ENCODE measurements around the gene ATF7. TPM values are rescaled to one million over a fixed set of nuclear protein-coding genes. Genes with fewer than 3 reads are reported as not detected.

Gene ATF7
- polyA plus RNA-seq, 1 donor = 32.4 TPM

DNA sequence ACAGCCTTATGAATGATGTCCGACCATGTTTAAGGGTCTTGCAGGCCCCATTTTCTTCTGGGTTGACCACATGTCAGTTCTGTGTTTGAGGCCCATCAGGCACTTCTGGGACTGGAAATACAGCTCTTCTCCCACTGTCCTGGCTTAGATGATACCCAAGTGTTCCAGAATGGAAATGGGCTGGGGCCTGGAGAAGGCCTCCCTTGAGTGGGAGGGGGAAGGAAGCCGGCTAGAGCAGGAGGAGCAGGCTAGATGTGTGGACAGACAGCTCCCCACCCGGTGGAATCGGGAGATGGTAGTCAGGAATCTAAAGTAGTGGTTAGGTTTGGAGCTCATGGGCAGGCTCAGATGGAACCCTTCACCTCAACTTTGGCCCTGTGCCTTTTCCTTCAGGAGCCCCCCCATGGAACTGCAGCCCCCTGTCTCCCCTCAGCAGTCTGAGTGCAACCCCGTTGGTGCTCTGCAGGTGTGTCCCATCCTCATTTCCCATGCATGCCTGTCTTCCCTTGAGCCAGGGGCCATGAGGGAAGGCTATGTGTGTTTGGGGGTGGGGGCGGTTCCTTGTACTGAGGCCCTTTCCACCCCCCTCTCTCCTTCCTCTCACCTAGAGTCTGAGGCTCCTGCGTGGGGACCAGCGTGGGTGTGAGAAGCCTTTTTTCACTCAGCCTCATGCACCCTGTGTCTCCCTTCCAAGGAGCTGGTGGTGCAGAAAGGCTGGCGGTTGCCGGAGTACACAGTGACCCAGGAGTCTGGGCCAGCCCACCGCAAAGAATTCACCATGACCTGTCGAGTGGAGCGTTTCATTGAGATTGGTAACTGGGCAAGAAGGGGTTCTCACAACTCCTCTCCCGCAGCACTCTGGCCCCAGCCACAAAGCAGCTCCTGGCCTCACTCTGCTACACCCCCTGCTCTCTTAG is 121.9 kb downstream of the ATF7 start:
- 100% methylated on average over 2 of the region's 14 CpGs for WGBS (ENCODE audit: insufficient coverage, low lambda C conversion rate)
- Histone ChIP-seq H3K4me1 (ENCODE audit: control insufficient read depth, insufficient read depth, low read length) (peaks cover 20% of the 10 kb centered on the region), H3K9me3 (ENCODE audit: control insufficient read depth, low read depth, low read length) (no peaks in the 10 kb centered on the region), H3K36me3 (ENCODE audit: control insufficient read depth, insufficient read depth, low read length) (peaks cover 42% of the 10 kb centered on the region), H3K27me3 (ENCODE audit: control insufficient read depth, insufficient read depth, low read length) (no peaks in the 10 kb centered on the region), H3K27ac (ENCODE audit: low read length) (no peak overlapping the region), H3K4me3 (ENCODE audit: low read length) (no peak overlapping the region)
- no peak for DNase-seq

DNA sequence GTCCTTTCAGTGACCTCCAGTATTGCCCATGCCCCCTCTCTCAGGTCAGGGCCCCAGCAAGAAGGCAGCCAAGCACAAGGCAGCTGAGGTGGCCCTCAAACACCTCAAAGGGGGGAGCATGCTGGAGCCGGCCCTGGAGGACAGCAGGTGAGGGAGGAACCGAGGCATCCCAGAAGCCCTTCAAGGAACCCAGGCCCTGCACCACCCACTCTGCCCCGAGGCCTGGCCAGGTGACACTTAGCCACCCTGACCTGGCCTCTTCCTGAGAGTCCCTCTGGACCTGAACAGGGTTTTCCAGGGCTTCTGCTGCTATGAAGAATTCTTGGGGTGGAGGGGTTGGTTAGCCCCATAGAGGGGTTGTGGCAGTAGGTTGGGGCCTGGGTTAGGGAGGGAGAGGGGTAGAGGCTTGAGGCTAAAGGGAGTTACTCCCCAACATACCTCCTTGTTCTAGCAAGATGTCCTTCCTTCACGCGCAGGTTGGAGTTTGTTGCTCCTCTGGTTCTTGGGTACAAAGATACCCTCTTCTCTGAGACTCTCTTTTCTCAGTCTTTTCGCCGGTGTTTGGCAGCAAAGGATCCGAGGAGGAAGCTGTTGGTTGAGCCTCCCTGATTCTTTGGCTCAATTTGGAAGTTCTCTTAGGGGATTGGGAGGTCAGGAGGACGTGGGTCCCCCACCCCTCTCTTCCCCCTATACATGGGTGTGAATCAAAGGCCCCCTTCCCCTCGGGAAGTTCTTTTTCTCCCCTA is 123.0 kb downstream of the ATF7 start:
- WGBS (ENCODE audit: insufficient coverage, low lambda C conversion rate) = no CpG with 5 or more reads among the region's 10 CpGs
- Histone ChIP-seq H3K4me3 (ENCODE audit: low read length) (no peak overlapping the region), H3K9me3 (ENCODE audit: control insufficient read depth, low read depth, low read length) (no peaks in the 10 kb centered on the region), H3K4me1 (ENCODE audit: control insufficient read depth, insufficient read depth, low read length) (peaks cover 27% of the 10 kb centered on the region), H3K27me3 (ENCODE audit: control insufficient read depth, insufficient read depth, low read length) (no peaks in the 10 kb centered on the region), H3K27ac (ENCODE audit: low read length) (no peak overlapping the region), H3K36me3 (ENCODE audit: control insufficient read depth, insufficient read depth, low read length) (peaks cover 42% of the 10 kb centered on the region)
- no peak for DNase-seq

DNA sequence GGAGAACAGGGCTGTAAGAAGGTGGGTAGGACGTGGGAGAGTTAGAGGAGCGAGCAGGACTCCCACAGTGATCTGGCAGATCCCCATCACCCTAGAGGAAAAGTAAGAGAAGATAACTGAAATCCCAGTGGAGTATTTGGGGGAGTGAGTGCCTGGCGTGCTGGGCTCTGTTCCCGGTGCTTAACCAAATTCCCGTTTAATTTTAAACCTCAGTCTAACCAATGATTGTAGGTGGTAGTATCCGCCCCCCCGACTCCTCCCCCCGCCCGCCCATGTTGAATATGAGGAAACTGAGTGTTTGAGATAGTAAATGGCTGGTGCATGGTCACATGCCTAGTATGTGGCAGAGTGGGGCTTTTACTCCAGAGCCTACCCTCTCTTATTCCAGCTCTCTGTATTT is 123.9 kb downstream of the ATF7 start:
- Histone ChIP-seq H3K27me3 (ENCODE audit: control insufficient read depth, insufficient read depth, low read length) (no peaks in the 10 kb centered on the region), H3K4me3 (ENCODE audit: low read length) (peak overlapping the region; percentile 67), H3K27ac (ENCODE audit: low read length) (no peak overlapping the region), H3K9me3 (ENCODE audit: control insufficient read depth, low read depth, low read length) (no peaks in the 10 kb centered on the region), H3K4me1 (ENCODE audit: control insufficient read depth, insufficient read depth, low read length) (peaks cover 27% of the 10 kb centered on the region), H3K36me3 (ENCODE audit: control insufficient read depth, insufficient read depth, low read length) (peaks cover 40% of the 10 kb centered on the region)
- WGBS (ENCODE audit: insufficient coverage, low lambda C conversion rate) = no CpG with 5 or more reads among the region's 9 CpGs
- DNase-seq = no peak

DNA sequence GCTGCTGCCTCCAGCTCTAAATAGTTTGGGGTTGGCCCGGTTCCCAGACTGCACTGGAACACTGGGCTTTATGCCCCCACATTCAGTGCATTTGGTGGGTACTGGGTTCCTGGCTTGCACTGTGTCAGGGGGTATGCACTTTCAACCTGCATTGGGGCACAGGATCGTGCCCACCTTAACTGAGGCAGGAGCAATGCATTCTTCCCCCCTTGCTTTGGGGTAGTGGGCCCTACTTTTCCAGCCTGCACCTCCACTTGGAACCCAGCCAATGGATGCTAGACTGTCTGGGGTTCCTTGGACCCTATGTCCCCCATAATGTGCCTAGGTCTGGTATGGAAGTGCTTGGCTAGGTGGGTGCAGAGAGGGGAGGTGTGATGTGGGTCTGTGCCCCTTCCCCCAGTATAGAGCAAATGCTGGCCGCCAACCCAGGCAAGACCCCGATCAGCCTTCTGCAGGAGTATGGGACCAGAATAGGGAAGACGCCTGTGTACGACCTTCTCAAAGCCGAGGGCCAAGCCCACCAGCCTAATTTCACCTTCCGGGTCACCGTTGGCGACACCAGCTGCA is 124.5 kb downstream of the ATF7 start:
- H3K4me1 ChIP-seq (ENCODE audit: control insufficient read depth, insufficient read depth, low read length) = peaks cover 31% of the 10 kb centered on the region
- peak overlapping the region; percentile 90 for H3K27ac ChIP-seq (ENCODE audit: low read length)
- H3K27me3 ChIP-seq (ENCODE audit: control insufficient read depth, insufficient read depth, low read length) = no peaks in the 10 kb centered on the region
- WGBS (ENCODE audit: insufficient coverage, low lambda C conversion rate) = no CpG with 5 or more reads among the region's 10 CpGs
- H3K9me3 ChIP-seq (ENCODE audit: control insufficient read depth, low read depth, low read length) = no peaks in the 10 kb centered on the region
- peak overlapping the region; percentile 67 for H3K4me3 ChIP-seq (ENCODE audit: low read length)
- no peak for DNase-seq
- peaks cover 35% of the 10 kb centered on the region for H3K36me3 ChIP-seq (ENCODE audit: control insufficient read depth, insufficient read depth, low read length)

DNA sequence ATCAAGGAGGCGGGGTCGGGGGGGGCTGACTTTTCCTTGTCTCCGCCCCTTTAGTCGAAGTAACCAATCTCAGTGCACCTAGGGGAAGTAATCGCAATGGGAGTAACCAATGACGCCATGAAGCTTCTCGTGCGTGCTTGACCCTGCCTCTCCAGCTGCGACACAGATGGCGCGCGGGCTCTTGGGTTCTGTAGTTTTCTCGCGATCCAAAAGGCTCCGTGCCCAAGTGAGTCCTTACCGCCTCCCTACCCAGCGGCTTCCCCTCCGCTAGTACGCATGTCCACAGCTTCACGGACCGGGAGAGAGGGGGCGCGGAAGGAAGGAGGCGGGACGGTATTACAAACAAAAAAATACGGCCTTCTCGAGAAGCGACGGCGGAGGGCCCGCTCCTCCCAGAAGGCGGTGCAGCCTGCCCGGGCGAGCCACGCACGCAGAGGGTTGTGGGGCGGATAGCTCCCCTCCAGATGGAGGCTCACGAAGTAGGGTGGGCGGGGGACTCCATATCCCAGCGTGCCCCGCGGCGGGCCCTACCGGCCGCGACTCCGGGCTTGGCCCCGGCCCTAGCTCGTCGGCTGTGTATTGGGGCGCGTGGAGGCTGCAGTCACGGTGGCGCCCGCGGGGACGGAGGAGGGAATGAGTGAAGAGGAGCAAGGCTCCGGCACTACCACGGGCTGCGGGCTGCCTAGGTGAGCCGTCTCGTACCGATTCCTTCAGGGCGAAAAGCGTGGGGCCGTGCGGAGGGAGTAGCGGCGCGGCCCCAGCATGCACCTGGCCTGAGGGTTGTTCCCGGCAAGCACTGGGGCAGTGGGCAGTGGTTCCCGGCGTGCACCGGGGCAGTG is 125.2 kb downstream of the ATF7 start, which contains the start of gene TARBP2:
TSS of gene TARBP2 (plus strand) at position 508 of the 839 bp plus-strand sequence. CDS start at position 634, 126 bp downstream.
- no CpG with 5 or more reads among the region's 74 CpGs for WGBS (ENCODE audit: insufficient coverage, low lambda C conversion rate)
- Histone ChIP-seq H3K4me1 (ENCODE audit: control insufficient read depth, insufficient read depth, low read length) (peaks cover 35% of the 10 kb centered on the region), H3K9me3 (ENCODE audit: control insufficient read depth, low read depth, low read length) (no peaks in the 10 kb centered on the region), H3K27me3 (ENCODE audit: control insufficient read depth, insufficient read depth, low read length) (no peaks in the 10 kb centered on the region), H3K36me3 (ENCODE audit: control insufficient read depth, insufficient read depth, low read length) (peaks cover 28% of the 10 kb centered on the region), H3K4me3 (ENCODE audit: low read length) (peak within 1 kb of the TSS; percentile 67), H3K27ac (ENCODE audit: low read length) (peak within 1 kb of the TSS; percentile 90)
- peak; percentile 99 to 100 for DNase-seq

DNA sequence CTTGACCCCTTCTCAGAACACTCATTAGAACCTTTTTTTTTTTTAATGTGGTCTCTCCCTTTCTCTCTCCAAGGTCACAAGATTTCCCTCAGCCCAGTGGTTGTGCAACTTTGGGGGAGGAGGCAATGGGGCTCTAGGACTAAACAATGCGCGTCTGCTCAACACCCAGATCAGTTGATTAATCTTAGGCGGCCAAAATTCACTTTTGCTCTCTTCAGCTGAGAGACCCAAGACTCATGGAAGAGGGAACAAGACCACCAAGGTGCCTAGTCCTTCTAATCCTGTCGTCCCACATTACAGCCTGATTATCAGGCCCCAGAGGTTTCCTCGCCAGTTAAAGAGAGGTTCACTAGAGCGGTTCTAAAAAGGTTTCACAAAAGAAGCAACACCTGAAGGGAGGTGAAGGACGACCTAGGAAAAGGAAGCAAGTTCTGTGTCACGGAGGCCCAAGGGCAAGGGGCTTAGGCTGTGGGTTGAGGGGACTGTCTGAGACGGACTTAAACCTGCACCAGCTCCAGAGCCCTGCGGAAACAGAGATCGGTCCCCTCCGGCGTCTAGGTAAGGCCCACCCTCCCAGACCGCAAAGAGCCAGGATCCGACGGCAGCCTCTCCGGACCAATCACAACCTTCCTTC is 125.9 kb downstream of the ATF7 start:
- Histone ChIP-seq H3K27me3 (ENCODE audit: control insufficient read depth, insufficient read depth, low read length) (no peaks in the 10 kb centered on the region), H3K4me1 (ENCODE audit: control insufficient read depth, insufficient read depth, low read length) (peaks cover 40% of the 10 kb centered on the region), H3K4me3 (ENCODE audit: low read length) (peak overlapping the region; percentile 67), H3K9me3 (ENCODE audit: control insufficient read depth, low read depth, low read length) (no peaks in the 10 kb centered on the region), H3K27ac (ENCODE audit: low read length) (peak overlapping the region; percentile 90), H3K36me3 (ENCODE audit: control insufficient read depth, insufficient read depth, low read length) (peaks cover 22% of the 10 kb centered on the region)
- peak; percentile 77 to 82 for DNase-seq
- no CpG with 5 or more reads among the region's 17 CpGs for WGBS (ENCODE audit: insufficient coverage, low lambda C conversion rate)

DNA sequence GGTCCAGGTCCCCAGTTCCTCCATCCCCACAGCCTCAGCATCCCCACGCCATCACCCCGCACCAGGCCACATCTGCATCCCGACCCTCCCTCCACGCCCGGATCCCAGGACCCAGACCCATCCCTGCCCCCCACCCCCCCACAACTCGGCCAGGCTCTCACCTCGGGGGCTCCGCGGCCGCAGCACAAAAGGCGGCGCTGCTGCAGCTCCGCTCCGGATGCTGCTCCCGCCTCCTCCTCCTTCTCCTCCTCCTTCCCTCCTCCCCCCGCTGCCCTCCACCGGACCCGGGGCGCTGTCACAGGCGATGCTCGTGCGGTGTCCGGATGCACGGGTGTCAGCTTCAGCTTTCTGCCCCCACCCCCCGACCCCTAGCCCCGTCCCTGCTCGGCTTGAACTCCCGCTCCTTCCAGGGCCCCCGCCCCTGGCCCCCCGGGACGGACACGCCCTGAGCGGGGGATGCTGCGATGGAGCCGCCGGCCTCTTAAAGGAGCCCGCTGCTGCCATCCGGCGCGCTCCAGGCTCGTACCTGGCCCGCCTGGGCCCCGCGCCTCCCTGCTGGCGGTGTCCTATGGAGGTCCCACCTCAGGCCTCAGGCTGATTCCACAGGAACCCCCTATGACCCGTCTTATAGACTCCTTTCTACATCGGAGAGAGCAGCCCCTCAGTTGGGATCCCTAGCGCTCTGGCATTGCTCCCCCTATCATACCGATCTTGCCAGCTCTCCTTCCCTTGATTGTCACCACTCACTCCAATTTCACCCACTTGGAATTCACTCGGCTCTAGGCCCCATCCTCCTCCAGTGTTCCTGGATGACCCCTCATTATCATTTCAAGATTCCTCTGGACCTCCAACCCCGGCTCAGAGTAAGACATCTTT is 126.7 kb downstream of the ATF7 start, which contains the start of gene MAP3K12:
TSS of gene MAP3K12 (minus strand) at position 193 of the 876 bp plus-strand sequence. CDS start 12,067 bp downstream, outside the sequence.
- Histone ChIP-seq H3K4me3 (ENCODE audit: low read length) (peak within 1 kb of the TSS; percentile 67), H3K4me1 (ENCODE audit: control insufficient read depth, insufficient read depth, low read length) (peaks cover 41% of the 10 kb centered on the region), H3K27me3 (ENCODE audit: control insufficient read depth, insufficient read depth, low read length) (no peaks in the 10 kb centered on the region), H3K9me3 (ENCODE audit: control insufficient read depth, low read depth, low read length) (no peaks in the 10 kb centered on the region), H3K27ac (ENCODE audit: low read length) (peak within 1 kb of the TSS; percentile 90), H3K36me3 (ENCODE audit: control insufficient read depth, insufficient read depth, low read length) (peaks cover 15% of the 10 kb centered on the region)
- DNase-seq = peak; percentile 50 to 62
- 6% methylated on average over 2 of the region's 51 CpGs for WGBS (ENCODE audit: insufficient coverage, low lambda C conversion rate)

DNA sequence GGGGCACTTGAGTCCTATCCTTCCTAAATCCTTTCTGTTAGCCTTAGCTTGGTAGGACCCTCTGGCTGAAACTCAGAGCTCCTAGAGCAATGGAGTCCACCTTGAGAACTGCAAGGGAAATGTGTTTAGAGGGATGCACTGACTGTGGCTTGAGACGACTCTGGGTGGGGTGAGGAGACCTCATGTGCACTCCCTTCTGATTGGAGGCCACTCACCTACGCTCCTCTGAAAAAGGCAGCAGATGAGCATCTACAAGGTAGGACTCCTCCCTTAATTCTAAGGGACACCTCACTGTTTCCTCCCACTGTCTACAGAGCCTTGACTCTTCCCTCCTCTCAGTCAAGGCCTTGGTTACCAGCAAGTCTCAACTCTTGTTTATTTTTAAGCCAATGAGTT is 127.9 kb downstream of the ATF7 start:
- no peak overlapping the region for H3K27ac ChIP-seq (ENCODE audit: low read length)
- peaks cover 3% of the 10 kb centered on the region for H3K36me3 ChIP-seq (ENCODE audit: control insufficient read depth, insufficient read depth, low read length)
- peaks cover 54% of the 10 kb centered on the region for H3K4me1 ChIP-seq (ENCODE audit: control insufficient read depth, insufficient read depth, low read length)
- no CpG with 5 or more reads among the region's 2 CpGs for WGBS (ENCODE audit: insufficient coverage, low lambda C conversion rate)
- DNase-seq = no peak
- H3K4me3 ChIP-seq (ENCODE audit: low read length) = no peak overlapping the region
- no peaks in the 10 kb centered on the region for H3K27me3 ChIP-seq (ENCODE audit: control insufficient read depth, insufficient read depth, low read length)
- H3K9me3 ChIP-seq (ENCODE audit: control insufficient read depth, low read depth, low read length) = no peaks in the 10 kb centered on the region

DNA sequence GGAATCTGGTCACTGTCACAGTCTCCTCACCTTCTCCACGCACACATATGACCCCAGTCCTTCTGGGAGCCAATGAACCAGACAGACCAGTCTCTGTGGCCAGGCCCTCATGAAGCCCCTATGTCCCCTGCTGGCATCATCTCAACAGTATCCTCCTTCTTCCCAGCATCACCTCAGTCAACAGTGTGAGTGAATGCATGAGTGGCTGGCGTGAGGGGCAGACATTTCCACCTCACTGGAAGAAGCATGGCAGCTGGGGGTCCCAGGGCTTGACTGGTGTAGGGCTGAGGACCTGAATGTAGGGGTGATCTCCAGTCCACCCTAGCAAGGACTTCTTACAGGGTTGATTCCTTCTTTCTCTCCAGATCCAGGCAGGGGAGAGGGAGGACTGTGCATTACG is 128.7 kb downstream of the ATF7 start:
- H3K27me3 ChIP-seq (ENCODE audit: control insufficient read depth, insufficient read depth, low read length) = no peaks in the 10 kb centered on the region
- no peak overlapping the region for H3K4me3 ChIP-seq (ENCODE audit: low read length)
- no peaks in the 10 kb centered on the region for H3K36me3 ChIP-seq (ENCODE audit: control insufficient read depth, insufficient read depth, low read length)
- no CpG with 5 or more reads among the region's 3 CpGs for WGBS (ENCODE audit: insufficient coverage, low lambda C conversion rate)
- peaks cover 56% of the 10 kb centered on the region for H3K4me1 ChIP-seq (ENCODE audit: control insufficient read depth, insufficient read depth, low read length)
- no peak overlapping the region for H3K27ac ChIP-seq (ENCODE audit: low read length)
- DNase-seq = no peak
- no peaks in the 10 kb centered on the region for H3K9me3 ChIP-seq (ENCODE audit: control insufficient read depth, low read depth, low read length)
